Small intestine (tissue), 7 donors: ENCODE results near the gene PIMREG. TPM values are rescaled to one million over a fixed set of nuclear protein-coding genes. Genes with fewer than 3 reads are reported as not detected.

ENCODE experiments used
- DNase-seq, 2 donors: peaks; one replicate each; pipeline versions ENCODE4 v3.0.0 to v3.0.0-alpha.2; 2013
- FAIRE-seq: peaks from 2 replicates; lab custom pipeline; 2012; peaks lifted over from hg19 to GRCh38; lab: Jason Lieb, UNC
- H3K27ac ChIP-seq, 3 donors: one replicate each; pipeline ENCODE4 v1.5.1; 2013; ENCODE audit warnings: low read length in 2 of 3, mild to moderate bottlenecking in 2 of 3, control low read depth in 1 of 3, inconsistent platforms in 1 of 3, low read depth in 1 of 3, moderate library complexity in 1 of 3
- H3K27me3 ChIP-seq, 3 donors: one replicate each; pipeline ENCODE4 v1.6.1; 2013; ENCODE audit warnings: low read length in 3 of 3, inconsistent platforms in 1 of 3; ENCODE audit not compliant: control insufficient read depth in 3 of 3, insufficient read depth in 3 of 3
- H3K36me3 ChIP-seq, 3 donors: one replicate each; pipeline ENCODE4 v1.6.1; 2013; ENCODE audit warnings: low read length in 3 of 3, inconsistent platforms in 1 of 3, low read depth in 1 of 3, mild to moderate bottlenecking in 1 of 3, moderate library complexity in 1 of 3; ENCODE audit not compliant: control insufficient read depth in 3 of 3, insufficient read depth in 2 of 3
- H3K4me1 ChIP-seq, 3 donors: one replicate each; pipeline ENCODE4 v1.6.1; 2013; ENCODE audit warnings: low read length in 2 of 3, inconsistent platforms in 1 of 3, low read depth in 1 of 3, mild to moderate bottlenecking in 1 of 3, moderate library complexity in 1 of 3; ENCODE audit not compliant: control insufficient read depth in 3 of 3, insufficient read depth in 2 of 3
- H3K4me3 ChIP-seq, 3 donors: one replicate each; pipeline ENCODE4 v1.5.1; 2013; ENCODE audit warnings: low read length in 3 of 3, control low read depth in 1 of 3, inconsistent platforms in 1 of 3, low read depth in 1 of 3, mild to moderate bottlenecking in 1 of 3, moderate library complexity in 1 of 3
- H3K9me3 ChIP-seq, 2 donors: one replicate each; pipeline ENCODE4 v1.6.1; 2013; ENCODE audit warnings: low read depth in 1 of 2, low read length in 1 of 2; ENCODE audit not compliant: control insufficient read depth in 2 of 2, insufficient read depth in 1 of 2
- WGBS, 3 donors: extraction: QIAGEN DNeasy Blood & Tissue Kit; methylation state at CpG; one replicate each; pipeline ENCODE4 v1.1.7; 2013; 5-methylcytosine and 5-hydroxymethylcytosine counted together
- polyA plus RNA-seq, 4 donors: library from polyadenylated mRNA; stranded (reverse) in 3 of 4; unstranded in 1 of 4; fragments of 200-250 nt in 3 of 4; fragments of 120-200 nt in 1 of 4; gene quantifications; one replicate each; pipeline versions ENCODE4 v1.2.1 to v1.2.3, GENCODE V29; 2013
- donor health status: healthy with polysubstance abuse.
- donor health status: control.
- donor health status: control.
- donor health status: Bipolar disorder and iron deficiency.
- donor health status: healthy.

The PIMREG gene
- polyA plus RNA-seq, 4 donors: 0.45 to 10.2 (median 4.6) TPM

- H3K9me3 ChIP-seq: peaks cover 0 to 3% of the 10 kb centered on the region in 2 donors
- no peak overlapping the region for H3K27ac ChIP-seq
- no peak for FAIRE-seq
- no peaks in the 10 kb centered on the region for H3K36me3 ChIP-seq
- 90 to 94% (median 92%) methylated on average over 23 to 24 of the region's 24 CpGs for WGBS, 3 donors
- H3K27me3 ChIP-seq: no peaks in the 10 kb centered on the region
- peaks cover 0 to 4% (median 0%) of the 10 kb centered on the region in 3 donors for H3K4me1 ChIP-seq
- no peak overlapping the region for H3K4me3 ChIP-seq
- no peak for DNase-seq
These were observed 26.0 kb downstream of the PIMREG start for GRCh38 chr17:6470146-6470718.

- WGBS, 3 donors: 82 to 91% (median 90%) methylated on average over 17 of the region's 17 CpGs
- peaks cover 0 to 4% (median 0%) of the 10 kb centered on the region in 3 donors for H3K4me1 ChIP-seq
- no peak overlapping the region for H3K27ac ChIP-seq
- no peaks in the 10 kb centered on the region for H3K27me3 ChIP-seq
- no peak overlapping the region for H3K4me3 ChIP-seq
- H3K9me3 ChIP-seq: peaks cover 0 to 3% of the 10 kb centered on the region in 2 donors
- DNase-seq: no peak
- H3K36me3 ChIP-seq: no peaks in the 10 kb centered on the region
- FAIRE-seq: no peak
These were observed 26.7 kb downstream of the PIMREG start for GRCh38 chr17:6470751-6471521.

- Histone ChIP-seq H3K4me1 (peaks cover 0 to 4% (median 0%) of the 10 kb centered on the region in 3 donors), H3K27ac (no peak overlapping the region), H3K4me3 (no peak overlapping the region), H3K27me3 (no peaks in the 10 kb centered on the region), H3K36me3 (no peaks in the 10 kb centered on the region), H3K9me3 (peaks cover 0 to 3% of the 10 kb centered on the region in 2 donors)
- FAIRE-seq (no peak), DNase-seq (no peak)
- 69 to 74% (median 70%) methylated on average over 19 of the region's 19 CpGs for WGBS, 3 donors
These were observed 27.5 kb downstream of the PIMREG start for GRCh38 chr17:6471531-6472465.

- no peak for FAIRE-seq
- no peak overlapping the region for H3K27ac ChIP-seq
- 88 to 94% (median 93%) methylated on average over 10 of the region's 10 CpGs for WGBS, 3 donors
These were observed 28.3 kb downstream of the PIMREG start for GRCh38 chr17:6472517-6472916.

GRCh38 chr17:6473128-6473767 is 29.0 kb downstream of the PIMREG start:
- DNase-seq (peak; percentile 70 to 89), FAIRE-seq (no peak)
- no peaks in the 10 kb centered on the region for H3K9me3 ChIP-seq
- peaks cover 0 to 4% (median 0%) of the 10 kb centered on the region in 3 donors for H3K4me1 ChIP-seq
- H3K4me3 ChIP-seq: no peak overlapping the region
- no peaks in the 10 kb centered on the region for H3K27me3 ChIP-seq
- no peaks in the 10 kb centered on the region for H3K36me3 ChIP-seq
- WGBS, 3 donors: 44 to 47% (median 45%) methylated on average over 14 of the region's 14 CpGs
- H3K27ac ChIP-seq: no peak overlapping the region

More at GRCh38 chr17:6472517-6472916, 28.3 kb downstream of the PIMREG start:
- Histone ChIP-seq H3K27me3 (no peaks in the 10 kb centered on the region), H3K36me3 (no peaks in the 10 kb centered on the region), H3K4me3 (no peak overlapping the region), H3K4me1 (peaks cover 0 to 4% (median 0%) of the 10 kb centered on the region in 3 donors), H3K9me3 (no peaks in the 10 kb centered on the region)
- DNase-seq: no peak

- Histone ChIP-seq H3K4me1 (peaks cover 0 to 4% (median 0%) of the 10 kb centered on the region in 3 donors), H3K27me3 (no peaks in the 10 kb centered on the region), H3K36me3 (no peaks in the 10 kb centered on the region), H3K9me3 (no peaks in the 10 kb centered on the region), H3K4me3 (no peak overlapping the region), H3K27ac (no peak overlapping the region)
- 88 to 92% (median 90%) methylated on average over 22 of the region's 22 CpGs for WGBS, 3 donors
- DNase-seq (no peak), FAIRE-seq (no peak)
These were observed 30.1 kb downstream of the PIMREG start for GRCh38 chr17:6474376-6474775.

GRCh38 chr17:6474906-6475305 is 30.7 kb downstream of the PIMREG start:
- Histone ChIP-seq H3K27ac (no peak overlapping the region), H3K4me1 (peaks cover 0 to 4% (median 0%) of the 10 kb centered on the region in 3 donors), H3K4me3 (no peak overlapping the region), H3K27me3 (no peaks in the 10 kb centered on the region), H3K36me3 (no peaks in the 10 kb centered on the region), H3K9me3 (no peaks in the 10 kb centered on the region)
- FAIRE-seq: no peak
- DNase-seq: no peak
- WGBS, 3 donors: 64 to 84% (median 81%) methylated on average over 7 of the region's 7 CpGs
